OCI-M1 (cell line): ENCODE results near the gene SRGAP3.
A peak's percentile ranks its signal among the peaks of the same experiment; 100 is the strongest.

Source experiments
- DNase-seq: peaks from one replicate; lab custom pipeline; 2025; lab: John Stamatoyannopoulos, UW

SRGAP3 gene

DNA sequence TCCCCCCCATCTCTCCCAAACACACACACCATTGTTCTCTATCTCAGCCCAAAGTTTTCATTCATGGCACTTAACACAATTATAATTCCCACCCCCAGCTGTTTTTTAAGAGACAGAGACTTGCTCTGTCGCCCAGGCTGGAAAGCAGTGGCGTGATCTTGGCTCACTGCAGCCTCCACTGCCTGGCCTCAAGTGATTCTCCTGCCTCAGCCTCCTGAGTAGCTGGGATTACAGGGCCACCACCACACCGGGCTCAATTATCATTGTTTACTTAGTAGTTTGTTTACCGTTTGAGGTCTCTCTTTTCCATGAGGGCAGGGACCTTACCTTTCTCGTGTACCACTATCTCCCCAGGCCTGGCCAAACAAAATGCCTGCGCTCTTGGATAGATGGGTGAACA, 206.4 kb downstream of the SRGAP3 start:
- DNase-seq = no peak

DNA sequence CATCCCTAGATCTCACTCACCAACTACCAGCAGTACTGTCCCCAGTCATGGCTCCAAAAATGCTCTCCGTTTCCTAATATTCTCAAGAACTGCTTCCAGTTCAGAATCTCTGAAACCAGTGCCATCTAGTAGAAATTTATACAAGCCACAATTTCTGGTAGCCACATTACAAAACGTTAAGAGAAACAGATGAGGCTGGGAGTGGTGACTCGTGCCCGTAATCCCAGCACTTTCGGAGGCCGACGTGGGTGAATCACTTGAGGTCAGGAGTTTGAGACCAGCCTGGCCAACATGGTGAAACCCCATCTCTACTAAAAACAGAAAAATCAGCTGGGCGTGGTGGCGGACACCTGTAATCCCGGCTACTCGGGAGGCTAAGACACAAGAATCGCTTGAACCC, 207.8 kb downstream of the SRGAP3 start:
- no peak for DNase-seq

DNA sequence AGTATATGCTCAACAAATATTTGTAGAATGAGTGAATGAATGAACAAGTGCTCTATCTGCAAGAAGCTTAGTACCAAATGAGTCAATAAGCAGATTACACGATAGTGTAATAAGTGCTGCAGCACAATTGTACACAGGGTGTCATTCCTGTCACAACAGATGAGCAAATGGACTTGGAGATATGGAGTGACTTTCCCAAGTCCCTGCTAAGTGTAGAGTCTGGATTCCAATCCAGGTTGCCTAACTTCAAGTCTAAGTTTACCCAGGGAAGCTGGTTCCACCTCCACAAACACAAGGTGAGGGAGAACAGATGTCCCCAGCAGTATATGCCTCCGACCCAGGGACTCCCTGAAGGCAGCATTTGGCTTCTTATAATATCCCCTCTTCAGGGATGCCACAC, 208.4 kb downstream of the SRGAP3 start:
- DNase-seq = no peak

DNA sequence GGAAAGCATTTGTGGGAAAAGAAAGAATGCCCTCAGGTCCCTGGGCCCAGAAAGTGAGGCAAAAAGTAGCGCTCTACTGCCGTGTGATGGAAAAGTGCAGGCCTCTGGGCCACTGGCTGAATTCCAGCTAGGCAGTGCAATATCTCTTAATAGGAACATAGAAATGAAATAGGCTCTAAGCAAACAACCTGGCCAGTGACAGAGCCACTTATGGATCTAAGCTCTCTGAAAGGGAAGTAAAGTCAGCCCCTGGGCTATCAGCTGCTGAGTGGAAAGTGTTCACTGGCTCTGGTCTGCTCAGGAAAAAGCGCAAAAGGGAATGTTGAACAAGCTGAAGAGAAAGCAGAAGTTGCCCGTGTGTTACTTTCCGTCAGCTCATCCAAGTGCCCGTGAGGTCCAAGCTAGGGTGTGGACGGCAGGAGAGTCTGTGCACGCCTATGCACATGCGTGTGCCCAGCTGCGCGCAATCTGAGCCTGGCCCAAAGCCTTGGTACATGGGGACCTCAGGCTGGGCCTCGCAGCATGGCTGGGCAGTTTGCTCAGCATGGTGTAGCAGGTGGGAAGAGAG, 212.2 kb downstream of the SRGAP3 start:
- DNase-seq = peak; percentile 81

DNA sequence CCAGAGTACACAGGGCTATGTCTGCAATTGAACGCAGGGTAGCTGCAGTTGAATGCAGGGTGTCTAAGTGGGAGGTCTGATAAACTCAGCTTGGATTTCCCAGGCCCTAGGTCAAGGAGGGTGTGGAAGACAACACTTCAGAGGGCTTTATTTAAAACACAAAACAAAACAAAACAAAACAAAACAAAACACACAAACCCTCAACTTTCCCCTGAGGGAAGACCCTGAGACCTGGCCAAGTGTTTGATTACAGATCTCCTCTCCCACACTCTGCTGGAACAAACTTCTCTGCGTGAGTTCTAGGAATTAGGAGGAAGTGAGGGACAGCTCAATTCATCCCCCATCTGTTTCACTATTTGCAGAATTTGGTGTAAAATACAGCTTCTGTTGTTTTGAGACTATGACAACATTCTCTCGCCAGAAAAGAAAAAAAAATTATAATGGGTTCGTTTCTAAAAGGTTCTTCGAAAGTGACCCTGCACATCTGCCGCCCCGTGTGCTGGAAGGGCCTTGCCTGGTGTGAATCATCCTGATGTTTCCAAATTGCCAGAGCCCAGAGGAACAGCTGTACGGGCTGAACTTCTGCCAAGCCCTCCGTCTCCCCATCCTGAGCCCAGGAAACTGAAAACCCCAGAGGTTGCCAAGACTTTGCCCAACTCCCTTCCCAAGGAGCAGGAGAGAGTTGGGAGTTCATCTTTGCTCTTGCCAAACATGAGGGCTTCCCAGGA, 212.9 kb downstream of the SRGAP3 start:
- peak; percentile 70 for DNase-seq

DNA sequence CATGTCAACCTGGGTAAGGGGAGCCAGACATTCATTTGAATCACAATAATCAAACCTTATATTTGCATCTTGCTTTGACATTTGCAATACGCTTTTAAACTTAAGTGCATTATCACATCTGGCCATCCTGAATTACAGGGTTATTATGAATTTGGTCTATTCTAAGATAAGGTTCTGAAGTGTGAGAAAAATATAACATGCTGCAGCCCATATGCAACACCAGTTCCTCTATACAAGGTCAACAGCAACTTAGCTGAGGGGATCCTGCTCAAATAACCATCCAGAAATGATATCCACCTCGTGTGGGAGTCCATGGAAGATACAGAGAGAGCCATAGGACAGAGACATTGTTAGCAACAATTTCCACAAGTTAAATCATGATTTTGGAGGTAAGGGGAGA, 213.5 kb downstream of the SRGAP3 start:
- DNase-seq = no peak

DNA sequence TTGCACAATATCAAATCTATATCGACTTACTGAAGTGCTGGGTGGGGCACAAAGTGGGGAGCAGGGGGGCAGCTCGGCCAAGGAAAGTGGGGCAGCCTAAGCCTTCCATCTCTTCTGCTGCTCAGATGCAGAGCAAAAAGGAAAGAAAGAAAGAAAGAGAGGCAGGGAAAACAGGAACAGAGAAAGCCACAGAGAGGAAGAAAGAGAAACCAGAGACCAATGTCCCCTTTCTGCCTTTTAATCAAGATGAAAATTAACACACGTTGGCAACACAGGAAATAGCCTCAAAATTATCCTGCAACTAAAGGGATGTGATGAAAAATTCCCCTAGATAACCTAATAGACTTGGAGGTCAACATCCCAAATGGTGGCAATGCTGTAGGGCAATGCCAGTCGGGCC, 214.0 kb downstream of the SRGAP3 start:
- peak; percentile 44 for DNase-seq

DNA sequence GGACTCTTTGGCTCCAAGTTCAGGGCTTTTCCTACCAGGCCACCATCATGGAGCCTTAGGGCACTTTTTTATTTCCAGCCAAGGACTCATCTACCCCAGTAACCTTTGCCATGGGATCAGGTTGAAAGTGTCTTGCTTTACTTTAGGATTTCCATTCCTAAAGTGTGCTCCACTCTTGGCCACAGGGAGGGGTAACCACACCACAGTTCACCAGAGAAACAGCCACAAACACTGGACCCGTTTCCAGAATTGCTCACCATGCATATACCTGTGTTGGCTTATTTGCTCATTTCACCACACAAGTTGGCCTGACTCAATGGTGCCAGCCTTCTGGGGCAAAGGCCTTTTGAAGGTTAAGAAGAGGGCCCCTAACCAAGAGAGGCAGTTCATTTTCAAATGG, 215.6 kb downstream of the SRGAP3 start:
- no peak for DNase-seq

DNA sequence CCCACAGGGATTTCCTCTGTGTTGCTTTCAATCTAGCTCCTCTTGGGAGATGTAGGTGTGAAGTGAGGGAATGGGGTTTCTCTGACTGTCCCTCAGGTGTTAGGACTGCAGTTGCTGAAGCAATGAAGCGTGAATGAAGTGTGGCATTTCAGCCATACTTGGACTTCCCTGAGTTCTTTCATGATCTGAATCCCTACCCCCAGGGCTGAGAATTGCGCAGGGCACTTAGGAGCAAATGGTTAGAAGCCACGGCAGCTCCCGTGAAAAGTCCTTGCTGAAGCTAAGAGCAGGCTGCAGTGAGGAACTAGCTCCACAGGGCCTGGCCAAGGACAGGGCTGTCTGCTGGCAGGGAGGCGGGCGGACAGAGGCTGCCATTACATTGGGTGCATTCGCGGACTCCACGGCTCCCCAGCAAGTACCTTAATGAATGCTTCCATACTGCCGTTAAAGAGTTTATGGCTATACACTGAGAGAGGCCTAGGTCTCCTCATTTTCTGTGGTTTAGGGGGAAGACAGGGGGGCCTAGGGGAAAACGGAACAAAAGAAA, 217.1 kb downstream of the SRGAP3 start:
- no peak for DNase-seq

DNA sequence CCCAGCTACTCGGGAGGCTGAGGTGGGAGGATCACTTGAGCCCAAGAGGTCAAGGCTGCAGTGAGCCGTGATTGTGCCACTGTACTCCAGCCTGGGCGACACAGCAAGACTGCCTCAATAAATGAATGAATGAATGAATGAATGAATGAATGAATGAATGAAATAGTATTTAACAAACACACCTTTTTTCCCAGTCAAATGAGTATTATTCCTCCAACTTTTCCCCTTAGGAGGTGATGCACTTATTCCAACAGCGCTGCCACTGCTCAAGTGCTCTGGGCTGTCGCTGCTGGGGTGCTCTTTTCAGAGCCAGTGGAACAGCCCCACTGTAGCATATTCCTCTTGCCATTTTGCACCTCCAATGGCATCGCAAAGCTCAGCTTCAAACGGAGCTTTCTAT, 219.4 kb downstream of the SRGAP3 start:
- no peak for DNase-seq

DNA sequence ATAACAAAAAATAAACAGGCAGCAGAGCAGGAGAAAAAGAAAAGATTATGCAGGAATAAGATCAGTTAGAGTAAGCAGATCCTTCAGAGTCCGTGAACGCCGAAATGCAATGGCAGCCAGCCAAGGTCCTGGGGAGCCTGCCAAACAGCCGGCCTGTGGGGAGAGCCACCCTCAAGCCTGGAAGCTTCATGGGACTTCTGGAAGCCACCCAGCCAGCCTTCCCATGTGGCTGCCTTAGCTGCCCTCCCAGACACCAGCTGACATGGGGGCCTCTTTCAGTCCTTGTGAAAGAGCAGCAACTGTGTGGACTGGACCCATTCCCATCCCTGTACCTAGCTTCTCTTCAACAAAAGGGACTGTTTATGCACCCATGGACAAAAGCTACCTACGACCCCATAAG, 221.3 kb downstream of the SRGAP3 start:
- no peak for DNase-seq

DNA sequence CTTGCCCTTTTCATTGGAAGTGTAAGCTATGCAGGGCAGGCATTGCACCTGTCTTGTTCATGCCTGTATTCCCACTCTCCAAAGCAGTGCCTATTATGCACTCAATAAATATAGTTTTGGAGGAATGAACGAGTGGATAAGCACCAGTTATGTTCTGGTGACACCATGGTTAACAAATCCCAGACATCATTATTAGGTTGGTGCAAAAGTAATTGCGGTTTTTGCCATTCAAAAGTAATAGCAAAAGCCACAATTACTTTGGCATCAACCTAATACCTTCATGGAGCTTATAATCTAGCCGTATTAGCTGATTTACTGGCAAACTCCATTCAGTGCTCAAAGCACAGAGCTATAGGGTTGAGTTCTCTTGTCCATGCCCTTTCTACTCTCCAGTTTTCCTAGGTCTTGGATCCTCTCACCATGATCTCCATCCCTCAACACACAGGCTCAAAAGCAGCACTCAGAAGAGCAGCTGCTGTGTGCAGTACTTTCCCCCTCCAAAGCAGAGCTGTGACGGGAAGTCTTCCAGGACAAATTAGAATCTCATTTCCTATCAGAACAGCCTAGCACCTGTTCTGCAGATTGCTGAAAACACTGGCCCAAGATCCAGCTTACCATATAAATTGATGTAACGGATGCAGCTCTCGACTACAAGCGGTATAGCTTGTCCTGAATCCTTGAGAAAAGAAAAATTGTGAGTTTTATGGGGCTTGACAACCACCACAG, 223.0 kb downstream of the SRGAP3 start:
- DNase-seq = no peak

DNA sequence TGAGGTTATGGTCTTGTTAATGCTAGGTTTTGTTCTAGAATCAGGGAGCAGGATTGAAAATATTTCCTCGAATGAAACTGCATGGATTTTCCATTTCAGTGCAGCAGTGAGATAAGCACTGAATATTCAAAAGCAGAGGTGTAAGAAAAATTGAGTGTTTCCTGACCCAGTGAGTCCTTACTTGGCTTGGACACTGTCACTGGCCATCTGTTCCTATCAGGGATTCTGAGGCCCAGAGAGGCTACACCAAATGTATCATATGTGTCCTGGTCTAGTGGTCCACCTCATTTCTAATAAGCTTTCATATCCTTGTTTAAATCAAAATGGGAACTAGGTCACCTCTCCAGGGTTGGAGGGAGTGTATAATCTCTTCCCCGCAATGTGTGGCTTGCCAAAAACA, 225.1 kb downstream of the SRGAP3 start:
- no peak for DNase-seq

DNA sequence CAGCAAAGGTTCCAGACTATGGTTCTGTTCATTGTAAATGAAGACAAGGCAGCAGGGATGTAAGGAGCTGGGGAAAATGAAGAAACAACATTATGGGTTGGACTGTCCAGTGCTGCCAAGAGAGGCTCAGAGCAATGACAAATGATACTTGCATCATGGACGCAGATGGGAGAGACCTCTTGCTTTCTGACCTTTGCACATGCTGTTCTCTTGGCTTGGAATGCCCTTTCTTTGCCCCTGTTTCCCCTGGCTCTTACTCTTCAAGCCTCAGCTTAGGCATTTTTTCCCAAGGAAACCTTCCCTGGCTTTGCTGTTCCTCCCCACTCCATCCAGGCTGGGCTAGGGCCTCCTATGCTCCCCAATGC, 226.2 kb downstream of the SRGAP3 start:
- DNase-seq = no peak

DNA sequence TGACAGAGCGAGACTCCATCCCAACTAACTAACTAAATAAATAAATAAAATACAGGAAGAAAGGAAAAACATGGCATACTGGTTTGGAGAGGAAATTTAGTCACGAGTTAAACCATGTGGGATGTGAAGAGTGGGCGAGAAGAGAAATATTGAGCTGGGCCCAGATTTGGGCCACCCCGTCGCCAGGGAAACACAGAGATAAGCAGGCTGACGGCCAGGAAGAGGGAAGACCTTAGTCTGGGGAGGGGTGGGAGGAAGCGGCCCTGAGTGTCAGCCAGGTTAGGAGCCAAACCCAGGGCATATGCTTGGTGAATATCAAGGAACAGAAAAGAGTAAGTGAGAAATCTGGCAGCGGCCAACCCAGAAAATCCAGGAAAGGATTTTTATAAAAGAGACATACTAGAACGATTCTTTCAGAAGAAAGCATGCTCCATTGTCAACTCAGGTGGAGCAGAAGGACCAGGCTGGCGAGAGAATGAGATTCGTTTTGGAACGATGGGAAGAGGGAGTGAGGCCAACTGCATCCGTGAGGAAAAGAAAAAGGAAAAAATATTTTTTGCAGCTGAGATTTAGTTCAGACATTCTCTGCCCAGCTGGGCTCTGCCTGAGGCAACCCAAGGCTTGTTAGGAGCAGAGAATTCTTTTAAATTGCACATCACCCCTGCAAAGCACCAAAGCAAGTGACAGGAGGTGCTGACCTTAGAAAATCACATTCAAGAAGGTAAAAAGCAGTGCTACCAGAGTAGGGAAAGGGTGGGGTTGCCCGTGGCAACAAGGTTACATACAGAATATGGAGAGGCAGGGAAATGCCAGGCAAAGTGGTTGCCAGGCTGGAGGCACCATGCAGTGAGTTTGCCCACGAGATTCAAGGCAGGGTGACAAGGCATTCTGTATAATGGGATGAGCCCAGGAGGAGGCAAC, 226.9 kb downstream of the SRGAP3 start:
- DNase-seq = no peak

DNA sequence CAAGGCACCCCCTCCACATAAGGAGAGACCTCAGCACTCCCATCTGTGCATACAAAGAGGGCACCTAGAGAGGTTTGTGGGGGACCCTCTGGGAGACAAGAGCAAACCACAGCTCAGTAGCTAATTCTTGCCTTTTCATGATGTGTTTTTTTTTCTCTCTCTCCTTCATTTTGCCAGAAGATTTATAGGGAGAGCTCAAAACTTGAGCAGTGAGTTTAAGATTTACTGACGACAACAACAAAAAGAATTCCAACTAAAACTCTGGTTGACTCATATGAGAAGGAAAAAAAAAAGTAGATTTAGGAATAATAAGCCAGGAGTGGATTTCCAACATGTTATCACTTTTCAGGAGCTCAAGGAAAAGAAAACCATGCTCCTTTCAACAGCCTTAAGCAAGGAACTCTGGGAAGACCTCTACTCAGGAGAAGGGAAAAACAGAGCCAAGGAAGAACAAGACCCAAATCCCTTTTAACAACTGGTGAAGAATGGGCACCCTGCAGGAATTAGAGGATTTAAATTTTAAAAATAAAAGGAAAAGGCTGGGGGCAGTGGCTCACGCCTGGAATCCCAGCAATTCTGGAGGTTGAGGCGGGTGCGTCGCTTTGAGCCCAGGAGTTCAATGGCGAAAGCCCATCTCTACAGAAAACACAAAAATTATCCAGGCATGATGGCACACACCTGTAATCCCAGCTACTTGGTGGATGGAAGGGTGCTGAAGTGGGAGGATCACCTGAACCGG, 228.0 kb downstream of the SRGAP3 start:
- no peak for DNase-seq

DNA sequence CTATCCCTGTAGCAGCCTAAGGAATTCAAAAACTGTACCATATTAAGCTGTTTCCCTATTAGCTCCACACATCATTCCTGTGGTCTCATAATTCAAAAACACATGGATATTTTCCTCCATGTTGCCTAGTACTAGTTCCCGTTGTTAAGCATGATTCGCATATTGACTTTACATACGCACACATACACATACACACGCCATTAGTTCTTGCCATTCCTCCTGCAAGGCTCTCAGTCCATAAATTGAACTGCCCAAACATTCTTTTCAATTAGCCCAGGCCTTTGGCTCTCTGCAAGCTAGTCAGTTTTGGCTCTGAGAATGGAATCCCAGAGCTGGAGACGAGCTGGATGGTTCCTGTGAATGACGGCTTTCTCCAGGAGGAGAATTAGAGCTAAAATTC, 229.0 kb downstream of the SRGAP3 start:
- no peak for DNase-seq

DNA sequence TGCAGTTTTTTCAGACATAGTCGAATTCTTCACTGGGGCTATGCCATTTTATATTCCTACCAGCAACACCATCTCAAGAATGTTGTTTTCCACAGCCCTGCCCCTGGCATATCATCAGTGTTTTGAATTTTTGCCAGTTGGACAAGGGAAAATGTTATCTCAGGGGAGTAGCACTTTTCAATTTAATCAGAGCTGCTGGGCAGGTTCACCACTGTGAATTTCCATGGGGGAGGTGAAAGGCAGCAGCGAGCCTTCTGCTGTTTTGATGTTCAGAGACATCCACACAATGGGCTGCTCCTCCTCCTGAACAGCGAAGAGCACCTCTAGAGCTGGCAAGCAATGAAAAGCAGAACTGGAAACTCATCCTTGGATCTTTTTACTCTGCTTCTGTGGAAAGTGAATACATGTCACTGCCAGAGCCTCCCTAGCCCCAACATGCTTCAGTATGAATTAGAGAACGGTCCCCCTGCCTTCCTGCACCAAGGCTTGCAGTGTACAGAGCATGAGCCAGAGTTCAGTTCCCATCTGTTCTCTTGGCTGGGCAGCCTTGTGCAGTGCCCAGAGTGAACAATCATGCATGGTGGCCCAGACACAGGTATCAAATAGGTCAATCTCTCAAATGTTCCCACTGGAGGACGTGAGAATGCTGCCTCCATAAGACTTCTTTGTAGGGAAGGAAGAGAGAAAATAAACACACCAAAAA, 230.0 kb downstream of the SRGAP3 start:
- no peak for DNase-seq

DNA sequence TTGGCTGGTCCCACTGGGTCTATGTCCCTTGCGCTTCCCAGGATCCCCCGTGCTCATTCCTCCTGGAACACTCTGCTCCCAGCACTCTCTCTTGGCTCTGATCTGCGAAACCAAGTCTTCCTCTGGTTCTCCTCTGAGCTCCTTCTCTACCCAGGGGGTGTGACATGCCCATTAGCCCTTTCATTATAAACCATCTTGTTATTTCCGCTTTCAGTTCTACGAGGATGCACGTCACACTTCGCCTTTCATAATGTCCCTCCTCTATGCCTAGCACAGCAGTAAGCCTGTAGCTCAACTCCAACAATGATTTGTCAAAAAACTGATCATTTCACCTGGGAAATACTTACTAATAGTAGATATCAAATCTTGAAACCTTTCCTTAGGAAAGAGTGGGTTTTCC, 234.2 kb downstream of the SRGAP3 start:
- DNase-seq = no peak

DNA sequence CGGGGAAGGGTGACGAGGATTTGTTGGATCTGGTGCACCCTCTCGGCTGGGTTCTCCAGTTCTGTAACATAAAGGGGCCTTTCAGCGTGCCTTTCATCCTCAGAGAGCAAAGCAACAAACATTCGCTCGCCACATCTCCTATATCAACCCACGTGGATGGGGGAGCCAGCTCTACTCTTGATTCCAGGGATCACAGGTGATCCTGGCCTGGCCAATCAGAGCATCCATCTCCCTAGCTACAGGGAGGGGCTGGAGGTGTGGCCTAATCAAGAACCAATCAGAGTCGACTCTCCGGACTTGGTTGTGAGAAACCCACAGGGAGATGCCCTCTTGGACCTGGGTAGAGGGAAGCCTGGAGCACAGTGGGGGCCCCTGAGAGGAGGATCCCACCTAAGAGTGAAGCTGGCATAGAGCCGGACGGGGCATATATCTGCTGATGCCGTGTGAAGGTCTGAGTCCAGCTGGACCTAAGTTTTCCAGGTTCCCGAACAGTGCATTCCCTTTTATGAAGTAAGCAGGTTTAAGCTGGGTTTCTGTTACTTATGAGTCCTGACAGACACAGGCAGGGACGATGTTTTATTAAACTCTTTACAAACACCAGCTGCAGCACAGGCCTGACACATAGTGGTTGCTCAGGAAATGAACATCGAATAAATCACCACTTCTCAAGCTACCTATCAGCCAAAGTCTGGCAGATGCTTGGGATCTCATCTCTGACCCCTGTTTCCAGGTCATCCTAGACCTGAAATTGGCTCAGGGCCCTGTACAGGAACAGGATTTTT, 235.5 kb downstream of the SRGAP3 start:
- no peak for DNase-seq
